ENCODE results near the gene DLGAP1. TPM values are rescaled to one million over a fixed set of nuclear protein-coding genes. Genes with fewer than 3 reads are reported as not detected.

The DLGAP1 gene
- total RNA-seq, 3 donors from 2014 or later: 0.96 to 17.6 (median 5.2) TPM

GRCh38 chr18:3879114-3879835 lies 575.8 kb downstream of the DLGAP1 start:
- Histone ChIP-seq H3K4me3 (no peak overlapping the region), H3K27me3 (no peaks in the 10 kb centered on the region), H3K36me3 (no peaks in the 10 kb centered on the region), H3K27ac (no peak overlapping the region), H3K4me1 (no peaks in the 10 kb centered on the region), H3K9me3 (no peaks in the 10 kb centered on the region)
- no peak for TF ChIP-seq POLR2A (IDR thresholded peaks at IDR 0.05)
- TF ChIP-seq, protein P1, sequence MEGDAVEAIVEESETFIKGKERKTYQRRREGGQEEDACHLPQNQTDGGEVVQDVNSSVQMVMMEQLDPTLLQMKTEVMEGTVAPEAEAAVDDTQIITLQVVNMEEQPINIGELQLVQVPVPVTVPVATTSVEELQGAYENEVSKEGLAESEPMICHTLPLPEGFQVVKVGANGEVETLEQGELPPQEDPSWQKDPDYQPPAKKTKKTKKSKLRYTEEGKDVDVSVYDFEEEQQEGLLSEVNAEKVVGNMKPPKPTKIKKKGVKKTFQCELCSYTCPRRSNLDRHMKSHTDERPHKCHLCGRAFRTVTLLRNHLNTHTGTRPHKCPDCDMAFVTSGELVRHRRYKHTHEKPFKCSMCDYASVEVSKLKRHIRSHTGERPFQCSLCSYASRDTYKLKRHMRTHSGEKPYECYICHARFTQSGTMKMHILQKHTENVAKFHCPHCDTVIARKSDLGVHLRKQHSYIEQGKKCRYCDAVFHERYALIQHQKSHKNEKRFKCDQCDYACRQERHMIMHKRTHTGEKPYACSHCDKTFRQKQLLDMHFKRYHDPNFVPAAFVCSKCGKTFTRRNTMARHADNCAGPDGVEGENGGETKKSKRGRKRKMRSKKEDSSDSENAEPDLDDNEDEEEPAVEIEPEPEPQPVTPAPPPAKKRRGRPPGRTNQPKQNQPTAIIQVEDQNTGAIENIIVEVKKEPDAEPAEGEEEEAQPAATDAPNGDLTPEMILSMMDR (IDR thresholded peaks at IDR 0.05): no peak
- DNase-seq (ENCODE audit: low spot score in 2 of 2): no peak
- intact Hi-C loops (cut with DNase I; ENCODE audit: low total_unique reads): no loop called here

DNA sequence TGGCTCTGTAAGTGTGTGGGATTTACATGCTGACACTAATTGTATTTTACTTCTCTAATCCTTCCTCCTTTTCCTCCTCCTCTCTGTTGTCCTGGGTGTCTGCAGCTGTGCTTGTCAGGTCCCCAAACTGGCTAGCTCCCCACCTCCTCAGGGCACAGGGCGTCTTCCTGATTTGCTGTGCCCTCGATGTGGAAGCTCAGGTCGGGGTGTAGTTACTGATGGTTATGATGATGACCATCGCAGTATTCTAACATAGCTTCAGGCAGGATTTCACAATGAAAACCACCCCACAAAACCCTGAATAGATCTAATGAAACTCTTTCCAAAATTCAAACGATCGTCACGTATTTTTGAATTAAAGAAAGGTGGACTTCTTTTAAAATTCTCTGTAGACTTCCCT lies 576.7 kb downstream of the DLGAP1 start:
- Histone ChIP-seq H3K27ac (no peak overlapping the region), H3K4me3 (no peak overlapping the region), H3K4me1 (no peaks in the 10 kb centered on the region), H3K36me3 (no peaks in the 10 kb centered on the region), H3K9me3 (no peaks in the 10 kb centered on the region), H3K27me3 (no peaks in the 10 kb centered on the region)
- DNase-seq (ENCODE audit: low spot score in 2 of 2): no peak
- TF ChIP-seq POLR2AphosphoS5 (IDR thresholded peaks at IDR 0.05) (no peak), POLR2A (IDR thresholded peaks at IDR 0.05) (no peak)
- TF ChIP-seq, protein P1 (IDR thresholded peaks at IDR 0.05): no peak
- intact Hi-C loops (cut with DNase I; ENCODE audit: low total_unique reads): no loop called here

- H3K27ac ChIP-seq: no peak overlapping the region
- no peak for DNase-seq (ENCODE audit: low spot score in 2 of 2)
- TF ChIP-seq POLR2A (IDR thresholded peaks at IDR 0.05) (no peak), POLR2AphosphoS5 (IDR thresholded peaks at IDR 0.05) (no peak)
- TF ChIP-seq, protein P1 (IDR thresholded peaks at IDR 0.05): no peak
- H3K36me3 ChIP-seq: no peaks in the 10 kb centered on the region
- H3K27me3 ChIP-seq: no peaks in the 10 kb centered on the region
- intact Hi-C loops (cut with DNase I; ENCODE audit: low total_unique reads): no loop called here
- H3K9me3 ChIP-seq: no peaks in the 10 kb centered on the region
- H3K4me3 ChIP-seq: no peak overlapping the region
- H3K4me1 ChIP-seq: no peaks in the 10 kb centered on the region
Measured at GRCh38 chr18:3877678-3878077, 577.4 kb downstream of the DLGAP1 start.

GRCh38 chr18:3875961-3876360 lies 579.1 kb downstream of the DLGAP1 start:
- TF ChIP-seq, protein P1 (IDR thresholded peaks at IDR 0.05): no peak
- no peak for TF ChIP-seq POLR2A (IDR thresholded peaks at IDR 0.05)
- no peak for TF ChIP-seq POLR2AphosphoS5 (IDR thresholded peaks at IDR 0.05)

GRCh38 chr18:3875376-3875775 lies 579.7 kb downstream of the DLGAP1 start:
- intact Hi-C loops (cut with DNase I; ENCODE audit: low total_unique reads): no loop called here
- Histone ChIP-seq H3K27ac (no peak overlapping the region), H3K36me3 (no peaks in the 10 kb centered on the region), H3K27me3 (no peaks in the 10 kb centered on the region), H3K4me1 (no peaks in the 10 kb centered on the region), H3K4me3 (no peak overlapping the region), H3K9me3 (no peaks in the 10 kb centered on the region)
- TF ChIP-seq POLR2AphosphoS5 (IDR thresholded peaks at IDR 0.05) (no peak), POLR2A (IDR thresholded peaks at IDR 0.05) (no peak)
- TF ChIP-seq, protein P1 (IDR thresholded peaks at IDR 0.05): no peak
- no peak for DNase-seq (ENCODE audit: low spot score in 2 of 2)

More at GRCh38 chr18:3875961-3876360, 579.1 kb downstream of the DLGAP1 start:
- no peak for DNase-seq (ENCODE audit: low spot score in 2 of 2)
- H3K4me3 ChIP-seq: no peak overlapping the region
- intact Hi-C loops (cut with DNase I; ENCODE audit: low total_unique reads): no loop called here
- H3K9me3 ChIP-seq: no peaks in the 10 kb centered on the region
- no peaks in the 10 kb centered on the region for H3K36me3 ChIP-seq
- H3K27me3 ChIP-seq: no peaks in the 10 kb centered on the region
- no peak overlapping the region for H3K27ac ChIP-seq
- no peaks in the 10 kb centered on the region for H3K4me1 ChIP-seq

All from breast epithelium (tissue), 4 donors.